Measurements from ENCODE around the gene ATP5ME. TPM values are rescaled to one million over a fixed set of nuclear protein-coding genes. Genes with fewer than 3 reads are reported as not detected.

Gene ATP5ME
- total RNA-seq, 2 experiments from 2014 or later, result 184 to 191 TPM

DNA sequence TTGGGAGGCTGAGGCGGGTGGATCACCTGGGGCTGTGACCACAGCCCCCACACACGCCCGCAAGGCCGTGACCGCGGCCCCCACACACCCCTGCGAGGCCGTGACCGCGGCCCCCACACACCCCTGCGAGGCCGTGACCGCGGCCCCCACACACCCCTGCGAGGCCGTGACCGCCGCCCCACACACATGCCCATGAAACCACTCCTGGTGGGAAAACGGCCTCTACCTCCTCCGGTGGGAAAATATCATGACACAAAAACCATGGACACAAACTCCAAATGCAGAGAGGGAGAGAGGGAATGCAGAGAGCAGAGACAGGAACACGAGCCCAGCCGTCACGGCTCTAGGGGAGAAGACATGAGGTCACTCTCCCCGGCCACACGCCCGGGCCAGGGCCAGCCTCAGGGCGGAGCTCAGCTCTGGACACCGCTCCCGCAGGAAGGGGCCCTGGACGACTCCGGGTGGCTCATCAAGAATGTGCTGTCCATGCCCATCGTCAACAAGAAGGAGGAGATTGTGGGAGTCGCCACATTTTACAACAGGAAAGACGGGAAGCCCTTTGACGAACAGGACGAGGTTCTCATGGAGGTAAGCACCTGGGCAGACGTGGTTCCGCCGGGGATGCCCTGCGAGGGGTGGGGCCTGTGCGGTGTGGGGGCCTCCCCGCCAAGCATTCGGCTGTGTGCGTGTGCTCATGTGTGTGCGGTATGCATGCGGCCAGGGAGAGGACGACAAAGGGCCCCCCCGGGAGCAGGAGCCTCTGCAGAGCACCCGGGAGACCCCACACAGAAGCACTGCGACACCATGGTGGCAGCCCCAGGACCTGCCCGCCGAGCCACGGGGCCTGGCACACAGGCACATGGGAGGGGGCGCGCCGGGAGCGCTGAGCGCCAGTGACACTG lies 17.4 kb downstream of the ATP5ME start:
- Mint-ChIP-seq H3K36me3 (peaks cover 16% of the 10 kb centered on the region), H3K27ac (no peak overlapping the region), H3K9me3 (peaks cover 5% of the 10 kb centered on the region), H3K4me3 (no peak overlapping the region), H3K4me1 (no peaks in the 10 kb centered on the region), H3K27me3 (no peaks in the 10 kb centered on the region)
- POLR2A ChIA-PET, result no interaction called here
- ATAC-seq (ENCODE audit: low read depth) (no peak), DNase-seq (no peak)

DNA sequence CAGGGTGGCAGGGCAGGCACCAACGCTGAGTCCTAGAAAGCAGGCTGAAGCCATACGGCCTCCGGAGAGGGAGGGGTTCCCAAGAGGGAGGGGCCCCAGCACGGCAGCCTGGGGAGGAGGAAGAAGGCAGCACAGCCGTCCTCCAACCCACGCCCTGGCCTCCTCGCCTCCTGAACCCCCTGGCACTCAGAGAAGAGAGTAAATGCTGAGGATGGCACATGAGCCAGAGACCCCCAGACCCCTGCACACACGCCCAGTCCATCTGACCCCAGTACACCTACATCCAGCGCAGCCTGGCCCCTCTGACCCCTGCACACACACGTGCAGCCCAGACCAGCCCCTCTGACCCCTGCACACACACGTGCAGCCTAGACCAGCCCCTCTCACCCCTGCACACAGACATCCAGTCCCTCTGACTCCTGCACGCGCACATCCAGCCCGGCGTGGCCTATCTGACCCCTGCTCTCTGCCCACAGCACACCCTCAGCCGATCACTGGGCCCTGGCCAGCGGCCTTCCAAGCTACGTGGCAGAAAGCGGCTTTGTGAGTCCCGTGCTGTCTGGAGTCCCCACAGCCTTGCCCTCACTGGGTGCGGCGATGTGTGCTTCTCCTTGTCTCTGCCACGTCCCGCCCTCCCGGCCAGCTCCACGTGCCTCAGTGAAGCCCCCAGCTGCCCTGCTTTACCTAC lies 18.5 kb downstream of the ATP5ME start:
- H3K27ac Mint-ChIP-seq, result no peak overlapping the region
- no peak for DNase-seq
- POLR2A ChIA-PET, result no interaction called here
- H3K36me3 Mint-ChIP-seq, result peaks cover 11% of the 10 kb centered on the region
- no peaks in the 10 kb centered on the region for H3K4me1 Mint-ChIP-seq
- H3K9me3 Mint-ChIP-seq, result peaks cover 5% of the 10 kb centered on the region
- ATAC-seq (ENCODE audit: low read depth), result no peak
- no peak overlapping the region for H3K4me3 Mint-ChIP-seq
- H3K27me3 Mint-ChIP-seq, result no peaks in the 10 kb centered on the region

DNA sequence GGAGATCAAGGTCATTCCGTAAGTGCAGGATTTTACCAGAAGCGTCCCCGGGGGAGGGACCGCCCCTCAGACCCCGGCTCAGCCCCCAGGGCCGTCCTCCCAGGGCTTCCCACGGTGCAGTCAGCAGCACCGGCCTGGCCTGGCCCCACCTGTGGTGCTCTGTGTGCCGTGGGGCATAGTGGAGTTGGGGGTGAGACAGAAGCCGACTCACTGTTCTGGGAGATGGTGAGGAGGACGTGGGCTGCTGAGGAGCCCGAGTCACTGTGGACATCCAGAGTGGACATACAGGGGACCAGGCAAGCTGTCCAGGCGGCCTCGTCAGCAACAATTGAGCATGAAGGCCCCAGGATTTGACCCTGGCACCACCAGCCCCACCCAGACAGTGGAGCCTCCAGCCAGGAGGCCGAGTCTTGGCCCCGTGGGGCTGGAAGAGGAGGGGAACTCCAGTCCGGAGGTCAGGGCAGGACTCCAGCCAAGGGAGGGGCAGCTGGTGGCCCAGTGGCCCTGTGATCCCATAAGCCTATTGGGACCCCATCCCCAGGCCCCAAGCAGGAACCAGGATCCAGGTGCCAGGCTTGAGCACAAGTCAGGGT lies 19.1 kb downstream of the ATP5ME start:
- no peak for ATAC-seq (ENCODE audit: low read depth)
- DNase-seq, result no peak
- Mint-ChIP-seq H3K4me3 (no peak overlapping the region), H3K27me3 (no peaks in the 10 kb centered on the region), H3K27ac (no peak overlapping the region), H3K36me3 (peaks cover 5% of the 10 kb centered on the region), H3K4me1 (no peaks in the 10 kb centered on the region), H3K9me3 (peaks cover 5% of the 10 kb centered on the region)
- POLR2A ChIA-PET, result no interaction called here

DNA sequence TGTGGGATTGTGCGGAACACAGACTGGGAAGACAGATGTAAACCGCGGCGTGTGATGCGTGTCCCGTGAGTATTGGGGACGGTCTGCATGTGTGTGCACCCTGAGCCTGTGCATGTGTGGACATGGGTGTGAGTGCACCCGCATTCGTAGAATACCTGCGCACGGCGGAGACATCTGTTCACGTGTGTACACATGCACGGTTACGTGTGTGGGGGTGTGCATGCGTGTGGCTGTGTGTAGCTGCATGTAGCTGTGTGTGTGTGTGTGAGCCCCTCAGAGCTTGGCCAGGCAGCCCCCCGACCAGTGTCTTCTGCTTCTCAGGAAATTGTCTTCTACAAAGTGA lies 19.6 kb downstream of the ATP5ME start:
- Mint-ChIP-seq H3K9me3 (peaks cover 4% of the 10 kb centered on the region), H3K27ac (no peak overlapping the region), H3K4me3 (no peak overlapping the region), H3K4me1 (no peaks in the 10 kb centered on the region), H3K27me3 (no peaks in the 10 kb centered on the region), H3K36me3 (peaks cover 2% of the 10 kb centered on the region)
- POLR2A ChIA-PET, result no interaction called here
- no peak for ATAC-seq (ENCODE audit: low read depth)
- no peak for DNase-seq

DNA sequence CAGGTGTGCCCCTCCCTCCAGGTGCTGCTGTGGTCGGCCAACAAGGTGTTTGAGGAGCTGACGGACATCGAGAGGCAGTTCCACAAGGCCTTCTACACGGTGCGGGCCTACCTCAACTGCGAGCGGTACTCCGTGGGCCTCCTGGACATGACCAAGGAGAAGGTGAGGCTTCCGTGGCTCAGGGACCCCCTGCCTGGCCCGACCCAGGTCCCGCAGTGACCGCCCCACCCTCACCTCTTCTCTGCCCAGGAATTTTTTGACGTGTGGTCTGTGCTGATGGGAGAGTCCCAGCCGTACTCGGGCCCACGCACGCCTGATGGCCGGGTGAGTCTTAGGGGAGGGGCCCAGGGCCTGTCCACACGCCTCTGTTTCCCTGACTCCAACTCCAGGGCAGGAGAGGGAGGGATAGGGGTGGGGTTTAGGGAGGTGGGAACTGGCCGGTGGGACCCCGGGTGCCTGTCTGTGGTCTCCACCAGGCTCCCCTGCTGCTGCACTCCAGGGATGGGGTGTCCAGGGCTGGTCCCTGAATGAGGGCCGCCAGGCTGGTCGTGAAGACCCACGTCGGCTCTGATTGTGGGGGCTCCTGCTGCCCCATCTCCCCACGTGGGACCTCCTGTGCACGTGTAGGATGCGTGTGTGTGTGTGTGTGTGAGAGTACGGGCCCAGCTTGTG lies 20.1 kb downstream of the ATP5ME start:
- ATAC-seq (ENCODE audit: low read depth) (no peak), DNase-seq (no peak)
- POLR2A ChIA-PET, result no interaction called here
- no peaks in the 10 kb centered on the region for H3K9me3 Mint-ChIP-seq
- H3K27me3 Mint-ChIP-seq, result no peaks in the 10 kb centered on the region
- no peak overlapping the region for H3K4me3 Mint-ChIP-seq
- H3K4me1 Mint-ChIP-seq, result no peaks in the 10 kb centered on the region
- H3K27ac Mint-ChIP-seq, result no peak overlapping the region
- no peaks in the 10 kb centered on the region for H3K36me3 Mint-ChIP-seq

DNA sequence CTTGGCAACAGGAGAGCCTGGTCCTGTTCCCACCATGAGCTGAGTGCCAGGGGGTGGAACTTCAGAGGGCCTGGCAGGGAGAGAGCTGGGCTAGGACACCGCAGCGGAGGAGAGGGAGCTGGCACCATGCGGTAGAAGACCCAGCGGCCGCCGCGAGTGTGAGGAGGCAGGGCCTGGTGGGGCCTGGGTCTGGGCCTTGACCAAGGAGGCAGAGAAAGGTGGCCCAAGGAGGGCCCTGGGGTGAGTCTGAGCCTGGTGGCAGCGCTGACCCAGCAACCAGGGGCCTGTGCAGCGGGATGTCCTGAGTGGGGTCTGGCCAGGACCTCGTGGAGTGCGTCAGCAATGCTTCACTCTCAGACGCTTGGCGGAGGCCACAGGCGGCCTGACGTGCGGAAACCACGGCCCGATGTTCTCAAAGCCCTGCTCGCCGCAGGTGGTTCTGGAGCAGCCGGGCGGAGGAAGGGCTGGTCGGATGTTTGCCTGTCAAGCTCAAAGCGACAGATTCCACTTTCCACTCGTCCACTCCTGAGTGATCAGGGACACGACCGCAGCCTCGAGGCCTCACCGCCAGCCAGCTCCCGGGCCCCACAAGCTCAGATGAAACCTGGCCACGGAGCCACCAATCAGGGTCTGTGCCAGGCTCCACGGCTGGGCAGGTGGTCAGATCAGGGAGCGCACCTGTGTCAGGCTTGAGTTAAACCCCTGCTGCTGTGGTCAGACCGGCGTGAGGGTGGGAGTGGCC lies 20.8 kb downstream of the ATP5ME start:
- H3K27ac Mint-ChIP-seq, result no peak overlapping the region
- ATAC-seq (ENCODE audit: low read depth), result no peak
- no peaks in the 10 kb centered on the region for H3K27me3 Mint-ChIP-seq
- no peak overlapping the region for H3K4me3 Mint-ChIP-seq
- H3K9me3 Mint-ChIP-seq, result no peaks in the 10 kb centered on the region
- no peak for DNase-seq
- POLR2A ChIA-PET, result no interaction called here
- no peaks in the 10 kb centered on the region for H3K36me3 Mint-ChIP-seq
- no peaks in the 10 kb centered on the region for H3K4me1 Mint-ChIP-seq

DNA sequence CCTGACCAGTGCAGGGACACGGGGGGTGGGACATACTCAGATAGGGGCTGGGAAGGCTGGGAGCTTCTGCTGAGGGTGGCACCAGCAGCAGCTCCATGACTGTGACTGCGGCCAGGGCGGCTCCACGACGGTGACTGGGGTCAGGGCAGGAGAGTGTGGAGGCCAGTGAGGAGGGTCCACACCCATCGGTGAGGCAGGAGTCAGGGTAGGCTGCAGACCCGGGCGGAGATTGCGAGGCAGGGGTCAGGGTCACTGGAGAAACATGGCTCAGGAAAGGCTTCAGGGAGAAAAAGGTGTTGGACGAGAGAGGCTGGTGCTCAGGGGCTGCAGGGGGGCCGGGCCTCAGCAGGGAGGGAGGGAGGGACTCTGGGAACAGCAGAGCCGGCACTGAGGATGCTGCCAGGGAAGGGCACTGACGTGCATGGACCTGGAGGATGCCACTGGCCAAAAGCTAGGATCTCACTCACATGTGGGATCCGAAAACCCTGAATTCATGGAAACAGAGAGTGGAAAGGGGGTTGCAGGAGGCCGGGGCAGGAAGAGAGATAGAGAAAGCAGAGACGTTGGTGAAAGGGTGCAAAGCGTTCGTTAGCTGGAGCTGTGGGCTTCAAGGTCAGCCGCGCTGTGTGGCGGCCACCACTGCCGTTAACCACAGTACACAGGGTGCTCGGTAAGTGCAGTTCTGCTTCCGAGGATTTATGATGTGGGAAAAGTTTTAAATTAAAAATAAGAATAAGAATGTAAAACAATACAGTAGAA lies 22.0 kb downstream of the ATP5ME start:
- ATAC-seq (ENCODE audit: low read depth) (no peak), DNase-seq (no peak)
- Mint-ChIP-seq H3K9me3 (no peaks in the 10 kb centered on the region), H3K36me3 (no peaks in the 10 kb centered on the region), H3K4me1 (no peaks in the 10 kb centered on the region), H3K4me3 (no peak overlapping the region), H3K27me3 (no peaks in the 10 kb centered on the region), H3K27ac (peak overlapping the region; percentile 51)
- POLR2A ChIA-PET, result no interaction called here

DNA sequence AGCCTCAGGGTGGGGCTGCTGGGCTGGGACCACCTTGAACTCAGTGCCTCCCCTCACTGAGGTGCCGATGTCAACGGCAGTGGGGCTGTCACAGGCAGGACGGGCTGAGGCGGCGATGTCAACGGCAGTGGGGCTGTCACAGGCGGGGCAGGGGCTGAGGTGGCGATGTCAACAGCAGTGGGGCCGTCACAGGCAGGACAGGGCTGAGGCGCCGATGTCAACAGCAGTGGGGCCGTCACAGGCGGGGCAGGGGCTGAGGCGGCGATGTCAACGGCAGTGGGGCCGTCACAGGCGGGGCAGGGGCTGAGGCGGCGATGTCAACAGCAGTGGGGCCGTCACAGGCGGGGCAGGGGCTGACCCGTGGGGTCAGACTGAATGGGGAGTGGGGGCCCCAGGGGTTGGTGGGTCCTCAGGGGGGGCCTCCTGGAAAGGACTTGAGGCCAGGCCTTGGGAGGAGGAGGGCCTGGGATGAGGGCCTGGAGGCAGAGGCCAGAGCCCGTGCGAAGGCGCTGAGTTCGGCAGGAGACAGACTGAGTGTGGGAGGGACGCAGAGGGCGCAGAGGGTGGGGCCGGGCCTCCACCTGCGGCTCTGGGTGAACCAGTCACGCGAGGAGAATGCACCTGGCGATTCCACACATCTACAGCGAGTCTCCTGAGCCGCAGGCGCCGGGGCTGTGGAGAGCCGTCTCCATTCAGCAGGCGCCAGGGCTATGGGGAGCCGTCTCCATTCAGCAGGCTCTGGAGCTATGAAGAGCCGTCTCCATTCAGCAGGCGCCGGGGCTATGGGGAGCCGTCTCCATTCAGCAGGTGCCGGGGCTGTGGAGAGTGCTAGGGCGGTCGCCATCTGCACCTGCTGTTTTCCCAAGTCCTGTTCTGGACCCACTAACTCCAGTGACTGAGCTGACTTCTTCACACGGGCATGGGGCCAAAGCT lies 22.9 kb downstream of the ATP5ME start:
- Mint-ChIP-seq H3K9me3 (no peaks in the 10 kb centered on the region), H3K4me1 (no peaks in the 10 kb centered on the region), H3K27me3 (peaks cover 3% of the 10 kb centered on the region), H3K27ac (no peak overlapping the region), H3K36me3 (no peaks in the 10 kb centered on the region), H3K4me3 (no peak overlapping the region)
- ATAC-seq (ENCODE audit: low read depth) (no peak), DNase-seq (no peak)
- POLR2A ChIA-PET, result no interaction called here

DNA sequence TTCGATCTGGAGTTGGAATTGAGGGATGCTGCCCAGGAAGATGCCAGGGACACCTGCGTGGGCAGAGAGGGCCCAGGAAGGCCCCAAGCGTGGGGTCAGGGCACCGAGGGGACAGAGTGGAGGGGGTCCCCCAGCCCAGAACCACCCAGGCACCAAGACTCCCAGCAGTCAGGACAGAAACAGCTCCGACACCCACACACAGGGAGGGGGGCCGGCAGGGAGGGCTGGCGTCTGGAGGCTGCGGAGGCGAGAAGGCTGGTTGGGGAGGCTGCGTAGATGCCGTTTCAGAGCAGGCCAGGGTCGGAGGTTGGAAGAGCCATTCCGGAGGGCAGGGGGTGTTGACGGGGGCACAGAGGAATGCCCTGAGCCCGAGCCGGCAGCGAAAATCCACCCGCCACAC lies 23.6 kb downstream of the ATP5ME start:
- Mint-ChIP-seq H3K27ac (no peak overlapping the region), H3K27me3 (peaks cover 4% of the 10 kb centered on the region), H3K9me3 (no peaks in the 10 kb centered on the region), H3K4me3 (no peak overlapping the region), H3K4me1 (no peaks in the 10 kb centered on the region), H3K36me3 (no peaks in the 10 kb centered on the region)
- POLR2A ChIA-PET, result no interaction called here
- no peak for DNase-seq
- ATAC-seq (ENCODE audit: low read depth), result no peak

DNA sequence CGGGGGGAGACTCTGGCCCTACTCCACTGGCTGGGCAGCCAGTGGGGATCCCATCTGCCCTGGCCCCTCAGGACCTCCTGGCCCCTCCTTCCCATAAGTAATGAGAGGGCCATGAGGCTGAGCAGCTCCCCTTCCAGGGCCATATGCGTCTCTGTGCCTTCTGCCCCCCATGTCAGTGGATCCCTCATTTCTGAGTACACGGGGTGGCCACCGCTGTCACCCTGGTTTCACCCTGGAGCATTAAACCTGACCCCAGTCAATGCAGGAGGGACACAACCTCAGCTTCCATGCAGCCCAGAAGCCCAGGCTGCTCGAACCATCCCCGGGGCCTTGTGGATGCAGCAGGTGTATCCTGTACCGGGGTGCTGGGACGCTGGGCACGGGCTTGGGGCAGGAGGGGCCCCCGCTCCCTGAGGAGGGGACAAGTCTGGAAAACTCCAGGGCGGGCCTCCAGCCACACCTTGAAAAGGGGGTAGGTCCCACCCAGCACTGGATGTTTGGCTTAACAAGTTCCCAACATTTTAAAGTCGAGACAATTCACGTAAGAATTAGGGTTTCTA lies 24.2 kb downstream of the ATP5ME start:
- H3K4me3 Mint-ChIP-seq, result no peak overlapping the region
- ATAC-seq (ENCODE audit: low read depth) (no peak), DNase-seq (no peak)
- POLR2A ChIA-PET, result no interaction called here
- H3K4me1 Mint-ChIP-seq, result no peaks in the 10 kb centered on the region
- no peaks in the 10 kb centered on the region for H3K36me3 Mint-ChIP-seq
- H3K9me3 Mint-ChIP-seq, result peaks cover 2% of the 10 kb centered on the region
- peaks cover 4% of the 10 kb centered on the region for H3K27me3 Mint-ChIP-seq
- no peak overlapping the region for H3K27ac Mint-ChIP-seq

DNA sequence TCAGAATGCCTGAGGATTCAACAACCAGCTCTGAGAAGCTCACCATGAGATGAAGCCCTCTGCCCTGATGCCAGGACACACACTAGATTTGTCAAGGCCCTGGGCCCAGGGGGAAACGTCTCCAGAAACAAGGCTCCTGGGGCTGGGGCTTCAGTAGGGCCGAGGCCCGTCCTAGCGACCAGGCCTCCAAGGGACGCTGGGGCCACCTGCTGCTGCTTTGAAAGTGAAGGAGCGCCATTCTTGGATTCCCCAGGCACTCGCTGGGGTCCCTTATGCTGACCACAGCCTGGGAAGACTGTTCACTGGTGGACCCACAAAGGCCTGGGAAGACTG lies 24.8 kb downstream of the ATP5ME start:
- Mint-ChIP-seq H3K9me3 (peaks cover 3% of the 10 kb centered on the region), H3K4me3 (no peak overlapping the region), H3K4me1 (no peaks in the 10 kb centered on the region), H3K27me3 (peaks cover 4% of the 10 kb centered on the region), H3K27ac (no peak overlapping the region), H3K36me3 (no peaks in the 10 kb centered on the region)
- no peak for DNase-seq
- no peak for ATAC-seq (ENCODE audit: low read depth)
- POLR2A ChIA-PET, result no interaction called here
